Tongue (tissue), 2 donors: Measurements from ENCODE around the gene GALR1. TPM values are rescaled to one million over a fixed set of nuclear protein-coding genes. Genes with fewer than 3 reads are reported as not detected.
"Not testable (repeated sequence)": the region's sequence is repeated elsewhere in the genome, so short reads cannot be mapped to it uniquely, and the experiment has no call there.

Experiments used
- DNase-seq: peaks from one replicate; pipeline ENCODE4 v3.0.0-alpha.2; 2015
- total RNA-seq: library from RNA; depleted of rRNA; stranded (reverse); fragments of >200 nt; gene quantifications from one replicate; pipeline ENCODE4 v1.2.3, GENCODE V29; 2014

Gene GALR1, protein sequence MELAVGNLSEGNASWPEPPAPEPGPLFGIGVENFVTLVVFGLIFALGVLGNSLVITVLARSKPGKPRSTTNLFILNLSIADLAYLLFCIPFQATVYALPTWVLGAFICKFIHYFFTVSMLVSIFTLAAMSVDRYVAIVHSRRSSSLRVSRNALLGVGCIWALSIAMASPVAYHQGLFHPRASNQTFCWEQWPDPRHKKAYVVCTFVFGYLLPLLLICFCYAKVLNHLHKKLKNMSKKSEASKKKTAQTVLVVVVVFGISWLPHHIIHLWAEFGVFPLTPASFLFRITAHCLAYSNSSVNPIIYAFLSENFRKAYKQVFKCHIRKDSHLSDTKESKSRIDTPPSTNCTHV
- 0.21 TPM for total RNA-seq

DNA sequence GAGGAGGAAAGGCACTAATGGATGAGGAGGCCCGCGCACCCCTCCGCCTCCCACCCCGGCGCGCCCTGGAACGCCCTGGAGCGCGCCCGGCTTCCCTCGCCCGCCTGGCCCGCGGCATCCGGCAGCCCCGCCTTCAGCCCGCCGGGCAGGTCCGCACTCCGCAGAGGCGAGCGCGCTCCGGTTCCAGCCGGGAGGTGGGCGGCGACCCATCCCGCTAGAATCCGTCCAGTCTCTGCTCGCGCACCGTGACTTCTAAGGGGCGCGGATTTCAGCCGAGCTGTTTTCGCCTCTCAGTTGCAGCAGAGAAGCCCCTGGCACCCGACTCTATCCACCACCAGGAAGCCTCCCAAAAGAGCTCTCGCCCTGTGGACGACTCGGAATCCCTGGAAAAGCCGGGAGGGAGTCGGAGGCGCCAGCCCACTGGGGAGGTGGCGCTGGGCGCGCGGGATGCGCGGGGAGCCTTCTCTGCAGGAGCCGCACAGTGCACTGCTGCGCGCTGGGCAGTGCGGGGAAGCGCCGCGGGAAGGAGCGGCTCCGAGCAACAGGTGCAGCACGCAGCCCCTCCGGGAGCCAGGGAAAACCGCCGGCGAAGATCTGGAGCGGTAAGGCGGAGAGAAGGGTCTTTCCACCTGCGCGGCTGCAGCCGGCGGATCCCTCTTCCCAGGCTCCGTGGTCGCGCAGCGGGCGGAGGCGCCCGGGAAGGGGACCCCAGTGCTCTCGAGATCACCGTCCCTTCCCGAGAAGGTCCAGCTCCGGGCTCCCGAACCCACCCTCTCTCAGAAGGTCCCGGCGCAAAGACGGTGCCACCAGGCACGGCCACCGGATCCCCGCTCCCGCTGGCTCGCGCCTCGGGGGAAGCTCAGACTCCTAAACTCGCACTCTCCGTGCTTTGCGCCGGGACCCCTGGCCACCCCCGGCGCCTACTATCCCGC is at the start of gene GALR1:
GALR1 (plus strand) TSS at position 280 of the 932 bp plus-strand sequence. CDS start 701 bp downstream, outside the sequence.
- peak; percentile 20 for DNase-seq

DNA sequence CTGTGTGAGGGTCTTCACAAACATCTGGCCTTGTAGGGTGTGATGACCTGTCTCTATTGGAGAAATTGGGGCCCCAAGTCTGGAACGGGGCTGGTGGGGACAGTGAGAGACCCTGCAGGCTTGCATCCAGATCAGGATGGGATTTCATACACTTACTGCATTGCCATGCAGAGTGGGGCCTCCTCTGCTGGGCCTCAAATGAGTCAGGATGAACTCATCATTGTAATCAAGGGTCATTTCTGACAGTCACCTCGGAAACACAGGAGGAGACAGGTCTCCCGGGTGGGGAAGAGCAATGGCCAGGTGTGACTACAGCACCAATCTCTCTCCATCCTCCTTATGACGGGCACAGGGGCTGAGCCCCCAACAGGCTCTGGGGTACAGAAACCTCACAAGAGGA is 48.1 kb upstream of the GALR1 start:
- no peak for DNase-seq

DNA sequence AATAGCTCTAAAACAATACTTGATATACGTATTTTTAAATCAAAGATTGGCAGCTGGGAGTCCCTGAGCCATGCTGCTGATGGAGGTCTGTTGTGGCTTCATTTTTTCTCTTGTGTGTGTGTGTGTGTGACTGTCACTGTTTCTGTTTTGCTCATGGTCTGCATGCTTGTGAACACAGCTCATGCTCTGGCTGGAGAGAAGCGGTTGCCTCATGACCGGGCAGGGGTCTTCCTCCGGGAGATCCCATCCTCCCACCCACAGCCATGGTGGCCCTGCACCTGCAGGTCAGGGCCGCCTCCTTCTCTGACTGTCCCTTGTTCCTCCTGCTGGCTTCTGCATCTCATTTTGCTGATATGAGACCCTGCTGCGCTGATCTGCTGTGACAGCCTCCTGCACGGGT is 47.3 kb upstream of the GALR1 start:
- no peak for DNase-seq

DNA sequence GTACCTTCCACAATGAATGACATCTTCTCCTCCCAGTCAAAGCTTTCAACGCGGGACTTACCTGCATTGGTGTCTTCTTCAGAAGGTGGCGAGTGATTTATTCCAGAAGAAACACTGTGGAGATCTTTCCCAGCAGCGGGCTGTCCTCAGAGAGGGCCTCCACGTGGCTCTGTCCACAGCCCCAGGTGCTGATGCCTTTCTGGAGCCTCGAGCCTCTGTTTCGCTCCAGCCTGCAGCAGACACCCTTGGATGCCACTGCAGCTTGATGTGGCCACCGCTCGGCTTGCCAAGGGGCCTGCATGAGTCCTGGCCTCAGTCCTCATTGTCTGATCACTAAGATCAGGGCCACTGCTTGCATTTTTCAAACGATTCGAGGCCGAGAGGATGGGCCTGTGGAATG is 46.6 kb upstream of the GALR1 start:
- DNase-seq = peak; percentile 54

DNA sequence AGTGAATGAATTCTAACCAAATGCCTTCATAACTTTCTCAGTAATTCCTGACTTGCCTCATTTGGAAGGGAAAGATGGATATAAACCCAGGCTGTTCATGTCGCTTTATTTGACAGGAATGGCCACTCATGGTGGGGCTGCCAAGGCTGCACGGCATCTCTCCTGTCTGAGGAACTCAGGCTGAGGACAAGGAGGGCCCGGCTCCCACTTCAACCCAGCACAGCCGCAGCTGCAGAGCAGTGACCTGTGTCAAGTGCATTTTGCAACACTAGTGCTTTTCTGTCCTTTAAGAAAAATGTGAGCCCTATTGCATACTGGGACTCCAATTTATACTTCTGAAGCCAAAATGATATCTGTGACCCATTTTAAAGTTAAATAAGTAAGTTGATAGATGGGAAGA is 45.8 kb upstream of the GALR1 start:
- DNase-seq = no peak

DNA sequence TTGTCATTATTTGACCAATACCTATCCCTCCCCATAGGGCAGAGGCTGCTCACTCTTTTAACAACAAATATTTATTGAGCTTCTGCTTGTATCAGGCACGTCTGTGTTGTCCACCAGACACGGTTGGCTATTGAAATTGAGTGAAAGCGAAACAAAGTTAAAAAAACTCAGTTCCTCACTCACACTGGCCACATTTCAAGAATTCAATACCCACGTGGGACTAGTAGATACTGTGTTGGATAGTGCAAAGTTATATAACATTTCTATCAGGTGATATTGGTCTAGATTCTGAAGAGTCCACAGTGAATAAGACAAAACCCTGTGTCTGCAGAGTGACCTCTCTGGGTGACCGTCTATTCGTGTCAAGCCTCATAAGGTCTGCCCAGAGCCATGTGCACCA is 43.9 kb upstream of the GALR1 start:
- DNase-seq = no peak

DNA sequence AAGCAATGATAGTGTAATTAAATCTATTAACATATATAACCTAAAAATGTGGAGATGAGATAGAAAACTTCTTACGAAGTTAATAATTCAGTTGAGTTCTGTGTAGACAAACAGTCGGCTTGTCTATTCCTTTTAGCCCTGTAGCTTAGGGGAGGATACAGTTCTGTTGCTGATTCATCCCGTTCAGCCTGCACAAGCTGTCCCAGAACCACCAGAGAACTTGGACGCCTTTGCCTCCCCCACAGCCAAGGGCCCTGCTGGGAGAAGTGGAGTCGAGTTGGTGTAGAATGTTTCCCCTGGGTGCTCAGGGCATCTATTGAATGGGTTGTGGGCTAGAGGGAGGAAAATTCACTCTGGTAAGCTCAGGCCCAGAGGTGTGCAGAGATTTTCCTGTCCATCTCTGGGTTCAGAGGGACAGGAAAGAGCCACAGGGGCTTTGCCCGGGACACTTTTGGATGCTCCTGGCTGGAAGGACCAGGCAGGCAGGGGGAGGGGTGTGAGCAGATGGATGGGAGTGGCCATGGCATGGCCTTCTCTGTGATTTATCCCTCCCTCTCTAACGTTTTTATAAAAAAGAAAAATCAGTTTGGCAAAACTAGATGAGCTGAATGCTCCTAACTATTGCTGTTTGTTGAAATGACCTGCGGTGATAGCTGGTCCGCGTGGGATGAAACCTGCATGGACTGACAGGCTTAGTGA is 42.8 kb upstream of the GALR1 start:
- no peak for DNase-seq

DNA sequence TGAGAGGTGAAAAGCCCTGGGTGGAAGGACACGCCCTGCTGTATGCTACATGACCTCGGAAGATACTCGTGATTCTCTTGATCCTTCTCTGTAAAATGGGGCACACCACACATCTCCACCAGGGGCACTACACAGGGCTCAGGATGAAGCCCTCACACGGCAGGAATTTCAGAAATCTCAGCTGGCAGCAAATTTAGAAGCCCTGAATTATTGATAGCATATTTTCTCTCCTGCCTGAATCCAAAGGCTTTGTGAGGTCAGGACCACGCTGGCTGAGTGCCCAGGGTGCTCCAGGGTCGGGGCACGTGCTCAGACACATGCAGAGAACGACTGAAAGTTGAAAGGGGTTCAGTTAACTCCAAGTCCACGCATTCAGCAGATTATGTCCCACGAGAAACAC is 42.1 kb upstream of the GALR1 start:
- peak; percentile 66 for DNase-seq

DNA sequence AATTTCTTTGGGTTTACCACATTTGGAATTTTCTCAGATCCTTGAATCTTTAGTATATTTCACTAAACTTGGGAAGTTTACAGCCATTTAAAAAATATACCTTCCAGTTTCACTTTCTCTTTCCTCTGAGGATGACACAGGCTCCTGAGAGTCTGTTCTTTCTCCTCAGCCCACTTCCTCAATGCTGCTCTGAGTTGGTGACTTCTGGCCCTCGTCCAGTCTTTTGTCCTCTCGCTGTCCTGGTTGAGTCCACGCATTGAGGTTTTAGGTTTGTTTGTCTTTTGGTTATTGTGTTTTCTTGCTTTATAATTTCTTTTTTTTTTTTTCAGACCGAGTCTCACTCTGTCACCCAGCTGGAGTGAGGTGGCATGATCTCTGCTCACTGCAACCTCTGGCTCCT is 40.7 kb upstream of the GALR1 start:
- DNase-seq = no peak

DNA sequence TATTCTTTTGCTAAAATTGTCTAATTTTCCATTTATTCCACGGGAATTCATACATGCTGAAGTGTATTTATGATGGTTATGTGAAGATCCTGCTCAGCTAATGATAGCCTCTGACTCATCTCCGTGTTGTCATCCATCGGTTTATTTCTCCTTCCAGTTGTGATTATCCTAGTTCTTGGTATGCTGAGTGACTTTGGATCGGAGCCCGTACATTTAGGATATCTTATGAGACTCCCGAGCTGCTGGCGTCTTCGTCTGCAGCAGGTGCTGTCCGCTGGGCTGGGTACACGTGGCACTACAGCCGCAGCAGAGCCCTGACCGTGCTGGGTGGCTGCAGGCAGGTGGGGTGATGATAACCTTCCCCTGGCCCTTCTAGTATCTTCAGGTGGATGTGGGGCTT is 40.1 kb upstream of the GALR1 start:
- no peak for DNase-seq

DNA sequence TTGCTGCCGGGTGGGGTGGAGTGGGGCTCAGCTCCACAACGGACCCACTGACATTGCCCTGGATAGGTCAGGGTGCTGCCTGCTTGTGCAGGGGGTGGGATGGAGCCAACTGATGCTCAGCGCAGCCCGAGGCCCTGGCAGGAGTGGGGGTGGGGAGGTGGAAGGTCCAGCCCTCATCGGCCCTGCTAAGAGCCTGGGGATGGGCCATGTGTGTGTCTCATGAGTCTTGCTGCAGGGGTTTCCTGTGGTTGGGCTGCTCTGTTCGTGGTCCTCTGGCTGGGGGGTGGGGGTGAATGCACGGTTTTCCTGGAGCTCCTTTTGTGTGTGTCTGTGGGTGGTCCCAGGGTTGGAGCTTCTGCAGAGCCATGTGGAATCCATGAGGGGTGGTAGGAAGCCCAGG is 39.4 kb upstream of the GALR1 start:
- no peak for DNase-seq

DNA sequence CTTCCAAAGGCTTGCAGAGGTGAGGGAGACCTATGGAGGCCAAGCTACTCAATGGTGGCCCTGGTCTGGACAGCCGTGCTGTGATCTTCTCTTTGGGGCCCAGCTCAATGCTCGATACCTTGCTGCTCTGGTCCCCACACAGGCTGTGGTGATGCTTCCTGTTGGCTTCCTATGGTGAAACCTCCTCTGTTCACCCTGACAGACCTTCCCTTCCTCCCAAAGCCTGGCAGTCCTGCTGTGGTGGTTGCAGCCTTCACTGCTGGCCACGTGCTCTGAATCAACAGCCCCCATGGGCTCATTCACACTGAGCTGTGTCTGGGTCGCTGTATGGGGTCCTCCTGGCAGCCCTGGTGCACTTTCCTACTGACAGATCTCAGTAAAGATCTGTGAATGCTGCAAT is 31.0 kb upstream of the GALR1 start:
- DNase-seq = no peak

DNA sequence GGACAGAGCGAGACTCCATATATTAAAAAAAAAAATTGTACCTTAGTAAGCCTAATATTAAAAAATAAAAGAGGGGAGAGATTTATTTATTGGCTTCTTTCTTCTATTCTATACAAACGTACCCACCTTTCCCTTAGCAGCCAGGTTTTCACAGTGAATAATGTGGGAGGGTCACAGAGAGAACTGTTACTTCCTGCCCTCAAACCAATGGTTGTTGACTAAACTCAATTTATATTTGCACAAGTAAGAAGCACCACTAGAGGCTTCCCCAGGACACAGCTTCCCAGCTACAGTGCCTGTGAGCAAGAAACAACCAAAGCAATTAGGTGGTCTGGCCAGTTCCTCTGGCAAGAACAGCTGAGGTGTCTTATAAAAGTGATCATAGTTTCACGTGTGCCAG is 28.9 kb upstream of the GALR1 start:
- DNase-seq = no peak

DNA sequence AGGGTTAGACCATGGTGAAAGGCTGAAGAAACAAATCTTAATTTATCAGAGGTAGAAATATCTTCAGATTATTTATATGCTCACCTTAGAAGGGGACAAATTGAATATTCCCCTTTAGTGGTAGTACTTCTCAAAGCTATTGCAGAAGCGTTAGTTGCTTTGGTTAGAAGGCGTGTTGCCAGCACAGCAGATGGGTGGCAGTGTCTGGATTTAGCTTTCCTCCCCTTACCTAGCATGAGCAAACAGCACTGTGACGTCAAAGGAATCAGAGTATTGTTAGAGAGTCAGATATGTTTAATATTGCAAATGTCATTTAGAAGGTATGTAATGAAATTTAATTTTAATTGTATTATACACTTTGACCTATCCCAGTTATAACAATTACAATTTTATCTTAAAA is 27.2 kb upstream of the GALR1 start:
- DNase-seq = no peak

DNA sequence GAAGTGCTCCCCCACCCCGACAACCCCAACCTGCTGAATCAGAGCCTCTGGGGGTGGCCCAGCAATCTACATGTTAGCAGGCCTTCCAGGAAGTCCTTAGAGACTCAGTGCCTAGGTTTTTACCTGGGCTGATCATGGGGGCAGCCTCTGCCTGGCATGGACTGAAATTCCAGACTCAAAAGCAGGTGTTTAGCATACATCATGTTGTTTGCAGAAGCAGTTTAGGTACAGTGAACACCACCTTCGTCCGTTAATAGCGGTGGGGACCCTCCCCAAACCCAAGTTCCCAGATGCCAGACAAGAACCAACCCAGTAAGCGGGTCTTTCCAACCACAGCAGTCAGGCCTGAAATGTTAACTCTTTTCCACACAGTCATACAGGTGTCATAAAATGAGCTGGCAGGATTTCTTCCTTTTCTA is 26.4 kb upstream of the GALR1 start:
- no peak for DNase-seq

DNA sequence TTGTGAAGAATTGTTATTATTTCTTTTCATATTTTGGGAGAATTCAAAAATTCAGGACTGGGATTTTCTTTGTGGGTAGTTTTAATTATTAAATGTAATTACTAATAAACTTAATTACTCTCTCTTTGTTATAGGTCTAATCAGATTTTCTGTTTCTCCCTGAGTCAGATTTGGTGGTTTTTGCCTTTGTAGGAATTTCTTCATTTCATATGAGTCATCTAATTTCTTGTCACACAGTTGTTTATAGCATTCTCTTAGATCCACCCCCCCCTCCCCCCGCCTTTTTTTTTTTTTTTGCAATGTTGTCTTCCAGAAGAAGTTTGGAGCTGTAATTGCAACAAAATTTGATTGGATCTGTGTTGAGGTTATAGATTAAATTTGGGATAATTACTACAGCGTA is 26.0 kb upstream of the GALR1 start:
- DNase-seq = no peak

DNA sequence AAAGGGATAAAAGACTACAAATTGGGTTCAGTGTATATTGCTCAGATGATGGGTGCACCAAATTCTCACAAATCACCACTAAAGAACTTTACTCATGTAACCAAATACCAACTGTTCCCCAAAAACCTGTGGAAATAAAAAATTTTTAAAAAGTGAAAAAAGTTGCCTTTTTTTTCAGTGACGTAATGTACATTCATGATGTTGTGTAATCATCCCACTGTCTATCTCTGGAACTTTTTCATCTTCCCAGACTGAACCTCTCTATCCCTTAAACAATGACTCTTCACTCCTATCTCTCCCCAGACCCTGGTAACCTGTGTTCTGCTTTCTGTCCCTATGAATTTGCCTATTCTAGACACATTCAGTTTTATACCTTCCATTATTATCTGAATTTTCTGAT is 19.0 kb upstream of the GALR1 start:
- DNase-seq = no peak

DNA sequence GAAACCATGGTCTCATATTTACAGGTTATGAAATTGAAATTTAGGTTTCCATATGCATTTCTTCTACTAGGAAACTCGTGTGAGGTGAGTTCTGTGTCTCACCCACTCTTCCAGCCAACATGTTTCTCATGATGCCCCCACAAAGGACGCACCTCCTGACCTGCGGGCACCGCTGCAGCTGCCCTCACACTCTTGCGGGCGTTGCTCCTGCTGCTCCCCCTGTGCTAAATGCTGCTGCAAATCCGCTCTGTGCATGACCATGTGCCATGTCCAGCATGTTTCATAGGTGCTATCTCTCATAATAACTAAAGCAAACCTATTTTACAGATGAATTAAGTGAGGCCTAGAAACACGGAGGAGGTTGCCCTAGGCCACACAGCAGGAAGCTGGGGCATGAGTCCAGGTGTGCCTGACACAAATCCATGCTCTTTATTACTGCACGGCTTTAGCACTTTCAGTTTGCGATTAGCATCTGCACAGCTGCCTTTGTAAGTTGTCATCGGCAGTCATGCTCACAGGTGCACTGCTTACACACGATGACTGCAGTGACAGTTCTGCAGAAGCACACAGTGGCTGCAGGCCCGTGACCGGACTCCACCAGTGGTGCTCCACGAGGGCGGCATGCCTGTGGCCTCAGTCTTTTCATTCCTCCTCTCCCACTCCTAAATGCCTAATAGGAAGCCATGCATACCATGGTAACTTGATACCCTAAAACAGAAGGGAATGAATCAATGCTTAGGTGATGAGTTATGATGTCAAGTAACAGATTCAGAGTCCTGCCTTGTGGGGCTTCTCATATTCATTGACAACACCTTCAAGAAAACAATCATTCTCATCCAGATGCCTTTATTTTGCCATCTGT is 14.9 kb upstream of the GALR1 start:
- no peak for DNase-seq

DNA sequence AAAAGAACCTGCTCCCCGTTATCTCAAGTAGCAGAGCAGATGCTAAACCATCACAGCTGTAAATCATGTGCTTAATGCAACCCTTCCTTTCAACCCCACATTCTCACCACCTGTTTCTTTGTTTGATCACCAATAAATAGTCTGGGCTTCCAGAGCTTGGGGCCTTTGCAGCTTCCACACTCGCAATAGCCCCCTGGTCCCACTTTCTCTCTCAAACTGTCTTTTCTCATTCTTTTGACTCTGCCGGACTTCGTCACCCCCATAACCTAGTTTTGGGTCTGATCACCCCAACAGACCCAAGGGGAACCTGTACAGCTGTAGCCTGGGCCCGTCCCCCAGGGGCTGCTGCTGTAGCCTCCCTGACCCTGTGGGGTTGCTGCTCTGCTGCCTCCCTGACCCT is 10.4 kb upstream of the GALR1 start:
- DNase-seq = not testable (repeated sequence)

DNA sequence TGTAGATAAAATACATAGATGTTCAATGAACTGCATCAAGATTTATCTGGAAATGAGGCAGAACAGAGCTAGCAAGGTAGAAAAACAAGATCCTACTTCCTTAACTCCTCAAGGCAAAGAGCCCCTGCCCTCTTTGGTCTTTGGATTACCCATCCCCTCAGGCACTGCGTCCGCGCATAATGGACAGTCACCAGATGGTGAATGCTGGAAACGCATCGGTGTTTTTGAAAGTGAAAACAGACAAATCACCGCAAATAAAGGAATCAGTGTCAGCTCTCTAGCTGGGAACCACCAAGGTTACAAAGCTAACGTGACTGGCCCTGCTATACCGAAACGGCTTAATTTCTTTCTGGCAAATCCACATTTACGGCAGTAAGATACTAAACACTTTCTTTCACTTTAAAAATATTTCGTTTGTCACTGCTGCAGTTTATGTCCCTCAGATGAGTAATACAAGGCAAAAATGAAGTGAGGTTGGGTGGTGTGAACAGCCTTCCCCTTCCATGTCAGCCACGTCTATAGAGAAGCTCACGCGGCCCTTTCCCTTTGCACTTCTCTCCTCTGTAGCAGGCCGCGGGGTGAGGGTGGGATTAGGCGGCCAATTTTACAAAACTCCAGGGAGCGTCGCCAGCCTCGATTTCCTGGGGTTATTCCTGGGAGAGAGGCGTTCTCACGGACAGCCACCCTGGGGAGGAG is 627 bp upstream of the GALR1 start:
- peak; percentile 0 for DNase-seq

DNA sequence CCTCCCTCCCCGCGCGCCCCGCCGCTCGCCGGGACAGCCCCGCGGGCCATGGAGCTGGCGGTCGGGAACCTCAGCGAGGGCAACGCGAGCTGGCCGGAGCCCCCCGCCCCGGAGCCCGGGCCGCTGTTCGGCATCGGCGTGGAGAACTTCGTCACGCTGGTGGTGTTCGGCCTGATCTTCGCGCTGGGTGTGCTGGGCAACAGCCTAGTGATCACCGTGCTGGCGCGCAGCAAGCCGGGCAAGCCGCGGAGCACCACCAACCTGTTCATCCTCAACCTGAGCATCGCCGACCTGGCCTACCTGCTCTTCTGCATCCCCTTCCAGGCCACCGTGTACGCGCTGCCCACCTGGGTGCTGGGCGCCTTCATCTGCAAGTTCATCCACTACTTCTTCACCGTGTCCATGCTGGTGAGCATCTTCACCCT is 865 bp downstream of the GALR1 start:
- DNase-seq = no peak
